Fibroblast of lung (primary cell): ENCODE measurements around the gene CFHR2. TPM values are rescaled to one million over a fixed set of nuclear protein-coding genes. Genes with fewer than 3 reads are reported as not detected.
"Not testable (repeated sequence)": the region's sequence is repeated elsewhere in the genome, so short reads cannot be mapped to it uniquely, and the experiment has no call there.

Source experiments
- DNase-seq, 2 donors: peaks; one replicate each; pipeline versions ENCODE4 v3.0.0 to v3.0.0-alpha.2; 2010; ENCODE audit warnings: low read depth in 2 of 2
- H2AFZ ChIP-seq: 2 replicates; pipeline ENCODE4 v1.5.1; 2012; ENCODE audit warnings: low read length, control low read depth, inconsistent platforms
- H3K27ac ChIP-seq: 2 replicates; pipeline ENCODE4 v1.5.1; 2011; ENCODE audit warnings: low read length, control low read depth; ENCODE audit not compliant: insufficient read depth
- H3K27me3 ChIP-seq: 2 replicates; pipeline ENCODE4 v1.5.1; 2011; ENCODE audit warnings: mild to moderate bottlenecking, low read length; ENCODE audit not compliant: control insufficient read depth, insufficient read depth
- H3K36me3 ChIP-seq: 2 replicates; pipeline ENCODE4 v1.5.1; 2011; ENCODE audit warnings: low read length; ENCODE audit not compliant: control insufficient read depth, insufficient read depth
- H3K4me1 ChIP-seq: 2 replicates; pipeline ENCODE4 v1.5.1; 2011; ENCODE audit warnings: low read length; ENCODE audit not compliant: control insufficient read depth, insufficient read depth; ENCODE audit errors: extremely low read depth
- H3K4me2 ChIP-seq: 2 replicates; pipeline ENCODE4 v1.5.1; 2011; ENCODE audit warnings: low read length, control low read depth; ENCODE audit not compliant: insufficient read depth; ENCODE audit errors: extremely low read depth
- H3K4me3 ChIP-seq, 4 experiments: fragments of 200-600 bp in 1 of 4; sonication (generic) in 1 of 4; replicated peaks in 1 of 4; 2 replicates each; pipeline ENCODE4 v1.5.1; 2011 to 2016; ENCODE audit warnings: low read length in 4 of 4, low read depth in 3 of 4, mild to moderate bottlenecking in 3 of 4, control low read depth in 2 of 4, inconsistent platforms in 1 of 4, mixed read lengths in 1 of 4; ENCODE audit not compliant: insufficient read depth in 1 of 4; ENCODE audit errors: control extremely low read depth in 1 of 4
- H3K79me2 ChIP-seq: 2 replicates; pipeline ENCODE4 v1.5.1; 2012; ENCODE audit warnings: mild to moderate bottlenecking, low read length, inconsistent platforms; ENCODE audit not compliant: control insufficient read depth, insufficient read depth
- H3K9ac ChIP-seq: 2 replicates; pipeline ENCODE4 v1.5.1; 2011; ENCODE audit warnings: mild to moderate bottlenecking, low read length, control low read depth; ENCODE audit not compliant: insufficient read depth
- H3K9me3 ChIP-seq: 2 replicates; pipeline ENCODE4 v1.5.1; 2012; ENCODE audit warnings: low read depth, low read length; ENCODE audit not compliant: control insufficient read depth, insufficient read depth
- H4K20me1 ChIP-seq: 2 replicates; pipeline ENCODE4 v1.5.1; 2011; ENCODE audit warnings: low read length; ENCODE audit not compliant: control insufficient read depth, insufficient read depth; ENCODE audit errors: extremely low read depth
- EZH2 ChIP-seq: IDR thresholded peaks from 2 replicates; pipeline ENCODE4 v1.5.1; 2012; ENCODE audit warnings: low read length, control low read depth, mild to moderate bottlenecking; ENCODE audit errors: missing control alignments
- polyA minus RNA-seq: library from RNA; depleted of rRNA, polyadenylated mRNA; stranded (reverse); fragments of >200 nt; gene quantifications from 2 replicates; pipeline ENCODE4 v1.2.3, GENCODE V29; 2011; ENCODE audit warnings: low replicate concordance
- polyA plus RNA-seq, 2 donors: library from polyadenylated mRNA; depleted of rRNA in 1 of 2; stranded (reverse) in 1 of 2; unstranded in 1 of 2; fragments of >200 nt; gene quantifications; 2 replicates each; pipeline ENCODE4 v1.2.1, GENCODE V29; 2011 to 2012; ENCODE audit warnings: missing spikeins in 1 of 2
- total RNA-seq: library from RNA; depleted of rRNA; stranded (reverse); fragments of >200 nt; gene quantifications from 2 replicates; pipeline ENCODE4 v1.2.1, GENCODE V29; 2014
- TF ChIP-seq, protein P1 (sequence below), 2 donors: IDR thresholded peaks in 1 of 2; conservative IDR thresholded peaks in 1 of 2; 1 replicate in 1 of 2; 2 replicates in 1 of 2; pipeline ENCODE4 v1.5.1; 2011 to 2012; ENCODE audit warnings: low read length in 2 of 2, control low read depth in 1 of 2, inconsistent platforms in 1 of 2, low read depth in 1 of 2, mild to moderate bottlenecking in 1 of 2

CFHR2 gene
- total RNA-seq (not detected in 2 replicates), polyA plus RNA-seq (not detected in 2 replicates), polyA minus RNA-seq (not detected in 2 replicates)
- not detected in 2 replicates for polyA plus RNA-seq (2012)

DNA sequence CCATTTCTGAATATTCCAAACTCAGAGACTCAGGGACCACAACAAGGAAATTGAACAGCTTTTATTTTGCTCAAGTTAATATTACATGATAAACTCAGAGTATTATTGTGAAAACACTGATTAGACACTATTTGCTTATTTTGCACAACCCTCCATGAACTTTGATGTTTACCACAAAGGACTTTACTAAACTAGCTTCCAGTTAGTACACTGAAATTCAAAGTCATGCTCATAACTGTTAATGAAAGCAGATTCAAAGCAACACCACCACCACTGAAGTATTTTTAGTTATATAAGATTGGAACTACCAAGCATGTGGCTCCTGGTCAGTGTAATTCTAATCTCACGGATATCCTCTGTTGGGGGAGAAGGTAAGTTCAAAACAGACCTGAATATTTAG, at the start of gene CFHR2:
TSS of gene CFHR2 (plus strand) at position 171 of the 400 bp plus-strand sequence. CDS start at position 314, 143 bp downstream.
- not testable (repeated sequence) for H3K36me3 ChIP-seq, H3K79me2 ChIP-seq, H3K9me3 ChIP-seq, DNase-seq, H3K27ac ChIP-seq, H2AFZ ChIP-seq, H3K4me3 ChIP-seq, H3K4me2 ChIP-seq, H3K9ac ChIP-seq, H3K4me1 ChIP-seq, H4K20me1 ChIP-seq, H3K27me3 ChIP-seq

DNA sequence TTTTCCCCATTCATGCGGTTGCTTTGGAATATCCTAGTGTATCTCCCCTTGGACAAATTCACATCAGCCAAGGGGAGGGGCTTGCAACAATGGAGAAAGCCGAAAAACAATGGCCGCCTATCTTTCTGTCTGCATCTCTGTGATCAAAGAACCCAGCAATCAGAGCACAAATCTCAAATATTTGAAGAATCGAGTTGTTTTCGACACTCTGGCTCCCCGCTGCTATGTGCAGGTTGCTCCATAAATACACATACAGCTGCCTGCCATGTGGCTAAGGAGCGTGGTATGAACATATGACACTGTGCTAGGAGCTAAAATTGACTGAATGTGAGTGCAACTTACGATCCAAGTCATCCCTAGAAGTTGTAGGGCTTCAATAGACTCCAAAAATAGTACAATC, 47.2 kb upstream of the CFHR2 start:
- Histone ChIP-seq H4K20me1 (no peaks in the 10 kb centered on the region), H3K27me3 (peaks cover 2% of the 10 kb centered on the region), H3K4me1 (no peaks in the 10 kb centered on the region), H3K79me2 (no peaks in the 10 kb centered on the region), H3K4me2 (no peak overlapping the region), H3K9ac (no peak overlapping the region), H3K36me3 (no peaks in the 10 kb centered on the region), H3K27ac (no peak overlapping the region), H3K4me3 (no peak overlapping the region), H3K9me3 (no peaks in the 10 kb centered on the region), H2AFZ (no peak overlapping the region)
- TF ChIP-seq, protein P1, sequence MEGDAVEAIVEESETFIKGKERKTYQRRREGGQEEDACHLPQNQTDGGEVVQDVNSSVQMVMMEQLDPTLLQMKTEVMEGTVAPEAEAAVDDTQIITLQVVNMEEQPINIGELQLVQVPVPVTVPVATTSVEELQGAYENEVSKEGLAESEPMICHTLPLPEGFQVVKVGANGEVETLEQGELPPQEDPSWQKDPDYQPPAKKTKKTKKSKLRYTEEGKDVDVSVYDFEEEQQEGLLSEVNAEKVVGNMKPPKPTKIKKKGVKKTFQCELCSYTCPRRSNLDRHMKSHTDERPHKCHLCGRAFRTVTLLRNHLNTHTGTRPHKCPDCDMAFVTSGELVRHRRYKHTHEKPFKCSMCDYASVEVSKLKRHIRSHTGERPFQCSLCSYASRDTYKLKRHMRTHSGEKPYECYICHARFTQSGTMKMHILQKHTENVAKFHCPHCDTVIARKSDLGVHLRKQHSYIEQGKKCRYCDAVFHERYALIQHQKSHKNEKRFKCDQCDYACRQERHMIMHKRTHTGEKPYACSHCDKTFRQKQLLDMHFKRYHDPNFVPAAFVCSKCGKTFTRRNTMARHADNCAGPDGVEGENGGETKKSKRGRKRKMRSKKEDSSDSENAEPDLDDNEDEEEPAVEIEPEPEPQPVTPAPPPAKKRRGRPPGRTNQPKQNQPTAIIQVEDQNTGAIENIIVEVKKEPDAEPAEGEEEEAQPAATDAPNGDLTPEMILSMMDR (conservative IDR thresholded peaks at IDR 0.05 in 1 of 2, IDR thresholded peaks at IDR 0.05 in 1 of 2; ENCODE audit: low read depth in 1 of 2, low read length in 2 of 2): no peak
- DNase-seq: no peak

DNA sequence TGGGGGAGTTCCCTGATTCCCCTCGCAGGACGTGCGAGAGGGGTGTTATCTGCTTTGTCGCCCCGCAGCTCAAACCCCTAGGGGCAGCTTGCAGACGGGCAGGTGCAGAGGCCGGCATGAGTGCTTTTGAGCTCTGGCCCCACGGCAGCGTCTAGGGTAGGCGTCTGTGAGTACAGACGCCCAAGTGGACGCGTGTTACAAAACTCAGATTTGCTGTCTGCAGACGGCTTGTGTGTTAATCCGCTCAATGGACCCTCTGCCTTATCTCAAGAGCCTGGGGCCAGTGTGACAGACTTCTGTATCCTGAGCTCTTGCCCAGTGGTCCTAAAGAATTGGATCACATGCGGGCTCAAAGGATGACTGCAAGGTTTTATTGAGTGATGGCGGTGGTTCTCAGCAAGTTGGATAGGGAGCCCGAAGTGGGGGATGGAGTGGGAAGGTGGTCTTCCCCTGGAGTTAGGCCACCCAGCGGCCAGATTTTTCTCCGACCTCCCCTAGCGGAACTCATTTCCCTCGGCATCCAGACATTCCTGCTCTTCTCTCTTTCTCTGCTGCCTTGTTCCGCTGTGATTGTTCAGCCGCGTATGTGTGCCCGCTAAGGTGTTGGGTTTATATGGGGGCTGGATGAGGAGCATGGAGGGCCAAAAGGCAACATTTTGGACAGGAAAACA, 46.2 kb upstream of the CFHR2 start:
- peak overlapping the region; percentile 75 for H3K4me2 ChIP-seq
- H3K9me3 ChIP-seq: no peaks in the 10 kb centered on the region
- no peak overlapping the region for H3K27ac ChIP-seq
- H3K79me2 ChIP-seq: no peaks in the 10 kb centered on the region
- H3K4me1 ChIP-seq: no peaks in the 10 kb centered on the region
- H3K36me3 ChIP-seq: no peaks in the 10 kb centered on the region
- no peak for TF ChIP-seq EZH2
- TF ChIP-seq, protein P1 (conservative IDR thresholded peaks at IDR 0.05 in 1 of 2, IDR thresholded peaks at IDR 0.05 in 1 of 2; ENCODE audit: low read depth in 1 of 2, low read length in 2 of 2): peak in 1 of 2 donors; percentile 18
- no peak for DNase-seq
- no peaks in the 10 kb centered on the region for H4K20me1 ChIP-seq
- peak overlapping the region in 3 of 4 experiments; percentile 10 to 50 (median 33) for H3K4me3 ChIP-seq
- peaks cover 2% of the 10 kb centered on the region for H3K27me3 ChIP-seq
- H3K9ac ChIP-seq: no peak overlapping the region
- H2AFZ ChIP-seq: peak overlapping the region; percentile 76
